Kidney epithelial cell (primary cell): ENCODE data around the gene MTR. TPM values are rescaled to one million over a fixed set of nuclear protein-coding genes. Genes with fewer than 3 reads are reported as not detected.

Experiments
- DNase-seq: peaks from one replicate; pipeline ENCODE4 v3.0.0-alpha.2; 2010; ENCODE audit warnings: low read depth
- H3K27me3 ChIP-seq: 2 replicates; pipeline ENCODE4 v1.6.0; 2011; ENCODE audit warnings: low read length; ENCODE audit not compliant: control insufficient read depth, insufficient read depth
- H3K36me3 ChIP-seq: 2 replicates; pipeline ENCODE4 v1.5.1; 2011; ENCODE audit warnings: low read length; ENCODE audit not compliant: control insufficient read depth, insufficient read depth
- H3K4me3 ChIP-seq: 2 replicates; pipeline ENCODE4 v1.5.1; 2011; ENCODE audit warnings: low read depth, mild to moderate bottlenecking, control low read depth, low read length
- CTCF ChIP-seq: IDR thresholded peaks from 2 replicates; pipeline ENCODE4 v1.5.1; 2011; ENCODE audit warnings: mild to moderate bottlenecking, moderate library complexity, low read length, control low read depth, inconsistent platforms; ENCODE audit not compliant: insufficient read depth, poor library complexity, severe bottlenecking
- total RNA-seq: library from RNA; depleted of rRNA; stranded (reverse); fragments of >200 nt; gene quantifications from 2 replicates; pipeline ENCODE4 v1.2.3, GENCODE V29; 2015

MTR gene
- total RNA-seq, 1 donor from 2014 or later = 23.3 TPM

GRCh38 chr1:236880209-236880608 is 85.1 kb downstream of the MTR start:
- no peak for DNase-seq
- H3K4me3 ChIP-seq = no peak overlapping the region
- no peak for TF ChIP-seq CTCF

GRCh38 chr1:236882678-236883077 is 87.6 kb downstream of the MTR start:
- DNase-seq = no peak
- no peak overlapping the region for H3K4me3 ChIP-seq
- TF ChIP-seq CTCF = no peak
- H3K27me3 ChIP-seq = no peaks in the 10 kb centered on the region
- H3K36me3 ChIP-seq = peaks cover 1% of the 10 kb centered on the region

More at GRCh38 chr1:236880209-236880608, 85.1 kb downstream of the MTR start:
- Histone ChIP-seq H3K36me3 (no peaks in the 10 kb centered on the region), H3K27me3 (no peaks in the 10 kb centered on the region)

- DNase-seq = no peak
- Histone ChIP-seq H3K4me3 (no peak overlapping the region), H3K36me3 (peaks cover 2% of the 10 kb centered on the region), H3K27me3 (no peaks in the 10 kb centered on the region)
- TF ChIP-seq CTCF = no peak
Observed at GRCh38 chr1:236886199-236886598, 91.1 kb downstream of the MTR start.

GRCh38 chr1:236887081-236887480 is 92.0 kb downstream of the MTR start:
- DNase-seq = no peak
- H3K36me3 ChIP-seq = peaks cover 3% of the 10 kb centered on the region
- H3K27me3 ChIP-seq = no peaks in the 10 kb centered on the region
- no peak for TF ChIP-seq CTCF
- no peak overlapping the region for H3K4me3 ChIP-seq

GRCh38 chr1:236888126-236888525 is 93.0 kb downstream of the MTR start:
- Histone ChIP-seq H3K36me3 (peaks cover 3% of the 10 kb centered on the region), H3K4me3 (no peak overlapping the region), H3K27me3 (no peaks in the 10 kb centered on the region)
- no peak for DNase-seq
- no peak for TF ChIP-seq CTCF

- no peak for TF ChIP-seq CTCF
- no peaks in the 10 kb centered on the region for H3K27me3 ChIP-seq
- no peak overlapping the region for H3K4me3 ChIP-seq
- peaks cover 3% of the 10 kb centered on the region for H3K36me3 ChIP-seq
- no peak for DNase-seq
Observed at GRCh38 chr1:236888903-236889302, 93.8 kb downstream of the MTR start.
